Effector memory CD4-positive, alpha-beta T cell (primary cell): ENCODE data around the gene INTS11.
"Not testable (repeated sequence)": the region's sequence is repeated elsewhere in the genome, so short reads cannot be mapped to it uniquely, and the experiment has no call there.

Source experiments
- DNase-seq, 3 donors: peaks; one replicate each; pipeline ENCODE4 v3.0.0-alpha.2; 2020
- H3K27ac ChIP-seq: 2 replicates; pipeline ENCODE4 v1.7.0; 2013; ENCODE audit warnings: mild to moderate bottlenecking, low read length, moderate library complexity; ENCODE audit not compliant: insufficient read depth, poor library complexity, severe bottlenecking
- H3K27me3 ChIP-seq: replicated peaks from 2 replicates; pipeline ENCODE4 v1.7.0; 2013; ENCODE audit warnings: mild to moderate bottlenecking, low read length; ENCODE audit not compliant: insufficient read depth, control insufficient read depth, poor library complexity, severe bottlenecking
- H3K36me3 ChIP-seq: 2 replicates; pipeline ENCODE4 v1.7.0; 2013; ENCODE audit warnings: mild to moderate bottlenecking, low read length, moderate library complexity; ENCODE audit not compliant: control insufficient read depth, insufficient read depth
- H3K4me1 ChIP-seq: 2 replicates; pipeline ENCODE4 v1.7.0; 2013; ENCODE audit warnings: low read length, mild to moderate bottlenecking; ENCODE audit not compliant: control insufficient read depth, insufficient read depth, poor library complexity, severe bottlenecking
- H3K4me3 ChIP-seq: 2 replicates; pipeline ENCODE4 v1.7.0; 2013; ENCODE audit warnings: low read length, low read depth, mild to moderate bottlenecking; ENCODE audit not compliant: insufficient read depth, poor library complexity, severe bottlenecking
- H3K9me3 ChIP-seq: 2 replicates; pipeline ENCODE4 v1.7.0; 2013; ENCODE audit warnings: mild to moderate bottlenecking, low read length, moderate library complexity; ENCODE audit not compliant: control insufficient read depth
- total RNA-seq, 3 donors: gene quantifications; one replicate each; lab custom pipeline; 2026; lab: John Stamatoyannopoulos, UW

Gene INTS11
- total RNA-seq, result 79.4 to 105 (median 92.2) reads per million in 3 donors

- H3K36me3 ChIP-seq, result peaks cover 31% of the 10 kb centered on the region
- no peaks in the 10 kb centered on the region for H3K9me3 ChIP-seq
- peak within 1 kb of the TSS; percentile 77 for H3K27ac ChIP-seq
- H3K27me3 ChIP-seq, result no peaks in the 10 kb centered on the region
- peaks cover 34% of the 10 kb centered on the region for H3K4me1 ChIP-seq
- H3K4me3 ChIP-seq, result peak within 1 kb of the TSS; percentile 78
- DNase-seq, result peak; percentile 91 to 96 (median 95)
These were observed at the start of gene INTS11, which contains the start of gene CPTP for GRCh38 chr1:1324524-1325287. TSS of gene INTS11 (minus strand) at chr1:1324660. CDS start at chr1:1324608, 52 bp downstream. TSS of gene CPTP (plus strand) at chr1:1324802. CDS start at chr1:1326911, 2,109 bp downstream.

GRCh38 chr1:1373815-1374588 is 49.5 kb upstream of the INTS11 start:
- H3K36me3 ChIP-seq, result no peaks in the 10 kb centered on the region
- H3K4me3 ChIP-seq, result peak overlapping the region; percentile 78
- H3K27ac ChIP-seq, result peak overlapping the region; percentile 85
- H3K9me3 ChIP-seq, result no peaks in the 10 kb centered on the region
- H3K4me1 ChIP-seq, result peaks cover 34% of the 10 kb centered on the region
- DNase-seq, result no peak
- H3K27me3 ChIP-seq, result no peaks in the 10 kb centered on the region

GRCh38 chr1:1373051-1373814 is 48.8 kb upstream of the INTS11 start:
- Histone ChIP-seq H3K36me3 (no peaks in the 10 kb centered on the region), H3K27me3 (no peaks in the 10 kb centered on the region), H3K4me3 (no peak overlapping the region), H3K27ac (no peak overlapping the region), H3K9me3 (no peaks in the 10 kb centered on the region), H3K4me1 (peaks cover 34% of the 10 kb centered on the region)
- no peak for DNase-seq

GRCh38 chr1:1371746-1372711 is 47.6 kb upstream of the INTS11 start:
- Histone ChIP-seq H3K27me3 (no peaks in the 10 kb centered on the region), H3K36me3 (no peaks in the 10 kb centered on the region), H3K4me3 (peak overlapping the region; percentile 31), H3K4me1 (peaks cover 34% of the 10 kb centered on the region), H3K27ac (peak overlapping the region; percentile 62), H3K9me3 (peaks cover 4% of the 10 kb centered on the region)
- peak; percentile 52 to 69 (median 56) for DNase-seq

GRCh38 chr1:1371364-1371745 is 46.9 kb upstream of the INTS11 start:
- Histone ChIP-seq H3K4me1 (peaks cover 34% of the 10 kb centered on the region), H3K9me3 (peaks cover 5% of the 10 kb centered on the region), H3K4me3 (peak overlapping the region; percentile 31), H3K27ac (peak overlapping the region; percentile 62), H3K36me3 (no peaks in the 10 kb centered on the region), H3K27me3 (no peaks in the 10 kb centered on the region)
- DNase-seq, result peak; percentile 71 to 78 (median 74)

- Histone ChIP-seq H3K36me3 (no peaks in the 10 kb centered on the region), H3K4me1 (peaks cover 34% of the 10 kb centered on the region), H3K27me3 (no peaks in the 10 kb centered on the region), H3K9me3 (peaks cover 5% of the 10 kb centered on the region), H3K4me3 (no peak overlapping the region), H3K27ac (no peak overlapping the region)
- DNase-seq, result no peak
These were observed 46.4 kb upstream of the INTS11 start for GRCh38 chr1:1370771-1371300.

DNA sequence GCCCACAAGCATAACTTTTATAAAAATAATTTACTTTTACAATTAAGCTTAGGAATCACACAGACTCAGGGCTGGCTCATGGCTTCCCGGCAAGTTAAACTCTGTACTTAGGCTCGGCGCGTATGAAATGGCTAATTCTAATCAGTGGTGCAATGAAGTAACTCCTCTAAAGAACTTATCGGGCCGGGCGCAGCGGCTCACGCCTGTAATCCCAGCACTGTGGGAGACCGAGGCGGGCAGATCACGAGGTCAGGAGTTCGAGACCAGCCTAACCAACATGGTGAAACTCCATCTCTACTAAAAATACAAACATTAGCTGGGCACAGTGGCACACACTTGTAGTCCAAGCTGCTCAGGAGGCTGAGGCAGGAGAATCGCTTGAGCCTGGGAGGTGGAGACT is 45.6 kb upstream of the INTS11 start:
- not testable (repeated sequence) for H3K9me3 ChIP-seq, H3K27me3 ChIP-seq, H3K27ac ChIP-seq, H3K4me3 ChIP-seq, H3K36me3 ChIP-seq, DNase-seq
- peaks cover 33% of the 10 kb centered on the region for H3K4me1 ChIP-seq

DNA sequence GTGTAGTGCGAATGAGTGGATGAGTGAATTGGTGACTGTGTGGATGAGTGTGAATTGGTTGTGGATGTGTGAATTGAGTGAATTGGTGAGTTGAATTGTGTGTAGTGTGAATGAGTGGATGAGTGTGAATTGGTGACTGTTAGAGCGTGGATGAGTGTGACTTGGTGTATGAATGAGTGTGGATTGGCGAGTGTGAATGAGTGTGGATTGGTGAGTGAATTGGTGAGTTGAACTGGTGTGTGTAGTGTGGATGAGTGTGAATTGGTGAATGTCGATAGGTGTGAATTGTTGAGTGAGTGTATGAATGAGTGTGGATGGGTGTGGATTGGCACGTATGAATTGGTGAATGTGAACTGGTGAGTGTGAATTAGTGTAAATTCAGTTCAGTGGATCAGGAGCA is 42.9 kb upstream of the INTS11 start:
- H3K27me3 ChIP-seq, result no peaks in the 10 kb centered on the region
- H3K4me3 ChIP-seq, result no peak overlapping the region
- H3K27ac ChIP-seq, result no peak overlapping the region
- H3K36me3 ChIP-seq, result no peaks in the 10 kb centered on the region
- no peak for DNase-seq
- H3K4me1 ChIP-seq, result peaks cover 19% of the 10 kb centered on the region
- H3K9me3 ChIP-seq, result peaks cover 5% of the 10 kb centered on the region

GRCh38 chr1:1366699-1367066 is 42.2 kb upstream of the INTS11 start:
- H3K27ac ChIP-seq, result no peak overlapping the region
- no peaks in the 10 kb centered on the region for H3K27me3 ChIP-seq
- no peaks in the 10 kb centered on the region for H3K36me3 ChIP-seq
- DNase-seq, result no peak
- H3K9me3 ChIP-seq, result peaks cover 5% of the 10 kb centered on the region
- H3K4me1 ChIP-seq, result peaks cover 13% of the 10 kb centered on the region
- no peak overlapping the region for H3K4me3 ChIP-seq
